Measurements from ENCODE around the gene CDH1.

DNA sequence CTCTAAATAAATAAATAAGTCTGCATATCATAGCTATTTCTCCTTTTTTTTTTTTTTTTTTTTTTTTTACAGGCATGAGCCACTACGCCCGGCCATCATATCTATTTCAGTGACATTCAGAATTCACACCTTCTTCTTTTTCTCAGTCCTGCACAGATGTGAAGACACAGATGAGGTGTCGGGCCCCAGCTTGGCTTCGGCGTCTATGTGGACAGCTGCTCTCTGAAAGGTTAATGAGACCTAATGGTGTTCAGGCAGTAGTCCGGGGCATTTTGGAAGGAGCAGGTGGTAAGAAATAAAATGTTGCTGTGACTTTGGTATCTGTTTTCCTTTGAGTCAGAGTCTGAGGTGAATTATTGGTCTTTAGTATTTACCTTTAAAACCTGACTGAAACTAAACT lies 129.8 kb downstream of the CDH1 start:
- TF ChIP-seq, protein P1, sequence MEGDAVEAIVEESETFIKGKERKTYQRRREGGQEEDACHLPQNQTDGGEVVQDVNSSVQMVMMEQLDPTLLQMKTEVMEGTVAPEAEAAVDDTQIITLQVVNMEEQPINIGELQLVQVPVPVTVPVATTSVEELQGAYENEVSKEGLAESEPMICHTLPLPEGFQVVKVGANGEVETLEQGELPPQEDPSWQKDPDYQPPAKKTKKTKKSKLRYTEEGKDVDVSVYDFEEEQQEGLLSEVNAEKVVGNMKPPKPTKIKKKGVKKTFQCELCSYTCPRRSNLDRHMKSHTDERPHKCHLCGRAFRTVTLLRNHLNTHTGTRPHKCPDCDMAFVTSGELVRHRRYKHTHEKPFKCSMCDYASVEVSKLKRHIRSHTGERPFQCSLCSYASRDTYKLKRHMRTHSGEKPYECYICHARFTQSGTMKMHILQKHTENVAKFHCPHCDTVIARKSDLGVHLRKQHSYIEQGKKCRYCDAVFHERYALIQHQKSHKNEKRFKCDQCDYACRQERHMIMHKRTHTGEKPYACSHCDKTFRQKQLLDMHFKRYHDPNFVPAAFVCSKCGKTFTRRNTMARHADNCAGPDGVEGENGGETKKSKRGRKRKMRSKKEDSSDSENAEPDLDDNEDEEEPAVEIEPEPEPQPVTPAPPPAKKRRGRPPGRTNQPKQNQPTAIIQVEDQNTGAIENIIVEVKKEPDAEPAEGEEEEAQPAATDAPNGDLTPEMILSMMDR (IDR thresholded peaks at IDR 0.05), result no peak
- TF ChIP-seq POLR2A (IDR thresholded peaks at IDR 0.05), result no peak
